GM19099 (cell line): ENCODE results near the gene TRAF3.

Experiments
- POLR2A ChIP-seq: IDR thresholded peaks from 3 replicates; pipeline ENCODE4 v1.6.1; 2011; ENCODE audit warnings: low read depth; ENCODE audit not compliant: insufficient read length; ENCODE audit errors: extremely low read depth

The TRAF3 gene

DNA sequence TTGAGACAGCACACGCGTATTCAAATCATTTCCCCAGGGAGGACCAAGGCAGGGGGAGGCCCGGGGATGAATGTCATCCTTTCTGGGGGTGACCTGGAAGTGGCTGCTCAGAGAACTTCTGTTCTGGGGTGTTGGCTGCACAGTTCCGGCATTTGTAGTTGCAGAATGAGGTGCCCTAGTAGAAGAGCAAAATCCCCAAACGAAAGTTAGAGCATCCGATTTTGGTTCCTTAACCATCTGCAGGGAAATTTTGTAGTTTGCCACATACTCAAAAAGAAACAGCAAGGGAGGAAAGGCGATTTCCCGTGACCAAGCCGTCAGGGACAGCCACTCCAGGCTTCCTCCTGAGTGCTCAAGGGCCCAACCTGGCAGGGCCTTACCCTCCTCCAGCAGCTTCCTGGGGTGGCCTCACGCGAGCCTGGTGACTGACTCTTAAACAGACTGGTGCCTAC lies 13.0 kb upstream of the TRAF3 start:
- peak; percentile 38 for TF ChIP-seq POLR2A

DNA sequence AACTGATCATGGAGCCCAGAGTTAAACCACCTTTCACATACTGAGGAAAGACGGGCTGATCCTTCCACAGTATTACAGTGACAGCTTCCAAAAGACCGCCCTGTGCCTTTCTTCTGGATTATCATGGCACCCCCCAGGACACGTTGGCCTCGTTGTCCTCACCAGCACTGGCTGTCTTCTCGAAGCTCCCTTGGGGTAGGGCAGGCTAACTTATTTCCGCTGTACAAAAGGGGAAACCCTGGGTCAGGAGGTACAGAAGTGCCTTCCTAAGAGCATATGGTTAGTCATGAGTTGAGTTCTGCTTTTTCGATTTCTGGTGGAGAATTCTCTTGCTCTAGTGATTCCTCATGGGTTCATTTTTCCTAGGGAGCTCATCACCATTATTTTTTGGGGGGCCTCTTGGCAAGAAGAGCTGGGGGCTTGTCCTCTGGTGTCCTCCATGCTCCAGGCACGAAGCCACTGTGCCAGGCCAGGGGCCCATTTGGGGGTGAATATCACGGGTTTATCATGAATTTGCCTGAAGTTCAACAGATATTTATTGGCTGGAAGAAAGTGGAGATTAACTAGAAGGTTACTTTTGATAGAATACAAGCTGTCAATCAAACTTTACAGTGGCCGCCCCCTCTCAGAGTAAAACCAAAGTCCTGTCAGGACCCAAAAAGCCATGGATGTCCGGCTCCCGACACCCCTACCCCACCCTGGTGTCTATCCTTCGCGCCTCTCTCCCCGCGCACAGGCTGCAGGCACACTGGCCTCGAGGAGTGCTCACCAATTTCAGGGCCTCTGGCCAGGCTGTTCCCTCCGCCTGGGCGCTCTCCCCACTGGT lies 8.8 kb upstream of the TRAF3 start:
- peak; percentile 40 for TF ChIP-seq POLR2A

DNA sequence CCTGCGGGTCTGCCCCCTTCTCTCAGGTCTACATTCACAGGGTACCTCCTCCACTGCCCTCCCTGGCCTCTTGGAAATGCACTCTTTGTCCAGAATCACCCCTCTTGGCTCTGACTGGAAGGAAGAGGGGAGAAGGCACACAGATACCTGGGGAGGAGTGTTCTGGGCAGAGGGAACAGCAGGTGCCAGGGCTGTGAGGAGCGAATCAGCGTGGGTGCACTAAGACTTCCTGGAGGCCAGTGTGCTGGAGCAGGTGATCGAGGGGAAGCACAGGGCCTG lies 8.3 kb upstream of the TRAF3 start:
- TF ChIP-seq POLR2A = no peak

DNA sequence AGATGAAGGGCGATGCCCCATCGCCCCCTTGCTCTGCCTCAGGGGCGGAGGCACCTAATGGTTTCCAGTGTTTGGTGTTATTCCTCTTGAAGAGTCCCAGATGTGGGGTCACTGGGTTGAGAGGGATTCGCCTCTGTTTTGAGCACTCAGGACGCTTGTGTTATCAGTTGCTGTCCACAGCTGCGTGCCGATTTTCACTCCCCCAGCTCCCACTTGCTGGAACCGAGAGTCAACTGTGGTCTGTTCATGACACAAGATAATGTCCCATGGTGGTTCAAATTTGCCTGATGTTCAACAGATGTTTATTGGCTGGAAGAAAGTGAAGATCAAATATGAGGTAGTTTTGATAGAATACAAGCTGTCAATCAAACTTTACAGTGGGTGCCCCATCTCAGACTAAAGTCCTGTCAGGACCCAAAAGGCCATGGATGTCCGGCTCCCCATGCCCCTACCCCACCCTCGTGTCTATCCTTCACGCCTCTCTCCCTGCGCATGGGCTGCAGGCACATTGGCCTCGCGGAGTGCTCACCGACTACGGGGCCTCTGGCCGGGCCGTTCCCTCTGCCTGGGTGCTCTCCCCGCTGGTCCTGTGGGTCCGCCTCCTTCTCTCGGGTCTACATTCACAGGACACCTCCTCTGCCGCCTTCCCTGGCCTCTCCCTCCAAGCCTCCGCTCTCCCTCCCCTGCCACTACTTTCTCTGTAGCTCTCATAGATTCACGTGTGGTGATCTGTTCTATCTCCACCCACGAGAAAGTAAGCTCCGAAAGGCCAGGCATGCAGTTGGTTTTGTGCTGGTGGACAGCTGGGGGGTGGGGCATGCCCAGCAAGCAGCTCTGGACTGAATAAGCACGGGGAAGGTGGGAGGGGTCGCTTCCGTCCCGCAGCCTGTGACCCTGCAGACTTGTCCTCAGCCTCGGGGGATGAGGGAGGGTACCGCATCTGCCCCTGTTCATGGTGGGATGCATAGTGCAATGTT lies 6.8 kb upstream of the TRAF3 start:
- TF ChIP-seq POLR2A = no peak

DNA sequence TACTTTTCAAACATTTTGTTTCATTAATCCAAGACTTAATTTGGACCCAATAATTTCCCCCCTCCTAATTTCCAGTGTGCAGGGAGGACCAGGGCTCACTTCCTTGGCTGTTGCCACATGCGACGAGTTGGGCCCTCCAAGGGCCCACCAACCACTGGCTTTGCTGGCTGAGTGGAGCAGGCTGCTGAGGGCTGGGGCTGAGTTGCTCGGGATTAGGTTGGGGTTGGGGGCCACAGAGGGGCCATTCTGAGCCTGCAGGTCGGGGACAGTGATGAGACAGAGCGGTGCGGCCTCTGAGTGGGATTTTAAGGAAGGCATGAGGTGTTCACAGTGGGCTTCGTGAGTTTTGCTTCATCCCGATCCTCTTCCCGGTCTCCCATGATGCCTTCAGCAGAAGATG lies 6.1 kb upstream of the TRAF3 start:
- TF ChIP-seq POLR2A = no peak

DNA sequence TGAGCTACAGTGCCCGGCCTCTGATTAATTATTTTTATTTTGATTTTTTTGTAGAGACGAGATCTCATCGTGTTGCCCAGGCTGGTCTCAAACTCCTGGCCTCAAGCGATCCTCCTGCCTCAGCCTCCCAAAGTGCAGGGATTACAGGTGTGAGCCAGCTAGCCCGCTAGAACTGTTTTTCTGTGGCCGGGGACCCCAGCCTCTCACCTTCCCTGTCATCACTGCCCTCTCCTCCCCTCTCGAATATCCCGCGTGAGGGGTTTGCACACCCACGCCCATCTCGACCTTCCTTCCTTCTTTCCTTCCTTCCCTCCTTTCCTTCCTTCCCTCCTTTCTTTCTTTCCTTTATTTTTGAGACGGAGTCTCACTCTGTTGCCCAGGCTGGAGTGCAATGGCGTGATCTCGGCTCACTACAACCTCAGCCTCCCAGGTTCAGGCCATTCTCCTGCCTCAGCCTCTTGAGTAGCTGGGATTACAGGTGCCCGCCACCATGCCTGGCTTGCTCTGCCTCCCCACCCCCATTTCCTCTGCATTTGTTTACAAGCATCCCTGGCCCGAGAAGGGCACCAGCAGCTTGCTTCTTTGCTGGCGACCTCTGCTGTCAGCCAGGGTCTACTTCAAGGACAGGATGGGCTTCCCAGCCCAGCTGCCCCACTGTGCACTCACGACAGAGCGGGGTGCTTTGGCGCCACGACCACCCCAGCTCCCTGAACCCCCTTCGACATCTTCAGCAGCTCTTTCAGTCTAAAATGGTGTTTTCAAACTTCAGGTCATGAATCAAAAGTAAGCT lies 4.3 kb upstream of the TRAF3 start:
- TF ChIP-seq POLR2A = no peak

DNA sequence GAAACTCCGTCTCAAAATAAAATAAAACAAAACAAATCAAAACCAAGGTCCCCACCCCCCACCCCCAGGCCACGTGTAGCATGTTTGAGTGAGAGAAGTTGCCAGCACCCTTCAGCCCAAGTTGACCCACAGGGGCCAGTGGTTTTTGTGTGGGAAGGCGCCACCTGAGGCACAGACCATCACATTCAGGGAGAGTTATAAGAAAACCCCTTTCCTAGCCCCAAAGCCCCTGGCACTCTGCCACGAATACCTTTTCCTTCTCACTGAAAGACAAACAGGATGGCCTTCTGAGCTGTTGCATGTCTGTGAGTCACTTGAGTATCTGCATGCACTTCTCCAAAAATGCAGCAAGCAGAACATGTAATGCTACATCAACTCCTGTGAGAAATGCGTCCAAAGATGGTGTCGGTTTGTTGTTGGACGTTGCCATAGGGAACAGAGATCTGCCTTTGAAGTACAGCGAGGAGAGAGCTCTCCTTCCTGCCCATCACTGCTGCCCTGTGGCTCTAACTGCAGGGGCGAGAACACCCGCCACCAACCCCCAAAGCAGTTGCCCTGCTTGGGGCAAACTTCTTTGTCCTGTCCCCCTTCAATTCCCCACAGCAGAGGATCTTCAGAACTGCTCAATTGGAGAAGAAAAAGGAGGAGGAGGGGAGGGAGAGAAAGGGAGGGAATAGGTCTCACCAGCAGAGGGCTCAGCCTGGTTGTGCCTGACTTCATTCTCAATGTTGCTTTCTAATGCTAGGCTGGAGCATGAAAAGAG lies 2.7 kb upstream of the TRAF3 start:
- TF ChIP-seq POLR2A = no peak

DNA sequence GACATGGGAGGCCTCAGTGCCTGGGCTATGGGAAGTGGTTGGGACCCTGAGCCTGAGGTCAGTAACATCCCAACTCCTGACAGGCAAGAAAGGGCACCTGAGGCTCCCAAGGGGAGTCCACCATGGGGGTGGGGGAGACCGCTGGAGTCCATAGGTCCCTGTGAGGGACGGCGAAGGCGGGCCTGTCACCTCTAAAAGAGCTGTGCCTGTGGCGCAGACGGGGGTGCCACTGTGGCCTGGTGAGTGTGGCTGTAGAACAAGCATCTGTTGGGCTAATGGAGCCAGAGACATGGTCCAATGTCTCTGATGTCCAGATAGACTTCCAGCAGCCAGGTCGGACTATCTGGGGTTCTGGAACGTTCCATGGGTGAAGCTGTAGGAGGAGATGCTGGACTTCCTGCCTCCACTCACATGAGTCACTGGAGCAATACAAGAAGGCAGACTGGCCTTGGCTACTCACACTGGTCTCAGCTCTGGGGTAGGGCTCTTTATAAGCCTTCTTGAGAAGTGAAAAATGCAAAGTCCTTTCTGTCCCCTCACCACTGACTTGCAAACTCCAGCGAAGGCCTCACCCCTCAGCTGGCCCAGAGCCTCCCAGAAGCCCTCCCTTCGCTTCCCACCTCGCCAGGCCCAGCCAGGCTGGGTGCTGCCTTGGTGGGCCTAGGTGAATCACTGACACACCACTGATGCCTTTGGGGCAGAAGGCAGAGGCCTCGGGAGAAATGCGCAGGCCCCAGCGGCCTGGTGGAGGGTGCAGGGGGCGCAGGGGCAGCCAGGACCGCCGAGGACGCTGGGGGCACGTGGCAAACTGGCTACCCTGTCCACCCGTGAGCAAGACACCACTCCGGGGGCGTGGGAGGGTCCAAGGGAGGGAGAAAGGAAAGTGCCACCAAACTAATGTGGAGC lies 1.1 kb upstream of the TRAF3 start:
- peak; percentile 68 for TF ChIP-seq POLR2A

DNA sequence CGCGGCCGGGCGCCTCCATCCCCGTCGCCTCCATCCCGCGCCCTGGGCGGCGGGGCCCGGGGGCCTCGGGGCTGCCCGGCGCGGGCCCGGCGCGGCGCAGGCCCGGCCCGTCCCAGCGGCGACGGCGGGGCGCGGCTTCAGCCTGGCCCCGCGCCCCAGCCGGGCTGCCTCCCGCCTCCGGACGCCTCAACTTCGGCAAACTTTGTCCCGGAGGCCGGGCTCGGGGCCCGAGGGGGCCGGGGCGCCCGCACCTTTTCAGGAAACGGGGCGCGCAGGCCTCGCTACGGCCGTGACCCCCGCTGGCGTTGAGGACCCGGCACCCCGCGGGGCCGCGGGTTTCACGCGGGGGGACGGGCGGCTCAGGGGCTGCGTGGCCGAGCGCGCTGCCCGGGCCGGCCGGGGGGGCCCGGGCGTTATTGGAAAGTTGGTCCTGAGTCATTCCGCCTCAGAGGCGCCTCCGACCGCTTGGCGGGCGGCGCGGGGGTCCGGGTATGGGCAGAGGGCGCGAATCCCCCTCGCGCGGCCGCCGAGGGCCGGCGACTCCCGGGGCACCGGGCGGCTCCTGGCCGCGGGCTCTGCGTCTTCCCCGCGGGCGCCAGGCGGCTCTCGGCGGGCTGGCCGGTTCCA lies 575 bp downstream of the TRAF3 start:
- TF ChIP-seq POLR2A = no peak

DNA sequence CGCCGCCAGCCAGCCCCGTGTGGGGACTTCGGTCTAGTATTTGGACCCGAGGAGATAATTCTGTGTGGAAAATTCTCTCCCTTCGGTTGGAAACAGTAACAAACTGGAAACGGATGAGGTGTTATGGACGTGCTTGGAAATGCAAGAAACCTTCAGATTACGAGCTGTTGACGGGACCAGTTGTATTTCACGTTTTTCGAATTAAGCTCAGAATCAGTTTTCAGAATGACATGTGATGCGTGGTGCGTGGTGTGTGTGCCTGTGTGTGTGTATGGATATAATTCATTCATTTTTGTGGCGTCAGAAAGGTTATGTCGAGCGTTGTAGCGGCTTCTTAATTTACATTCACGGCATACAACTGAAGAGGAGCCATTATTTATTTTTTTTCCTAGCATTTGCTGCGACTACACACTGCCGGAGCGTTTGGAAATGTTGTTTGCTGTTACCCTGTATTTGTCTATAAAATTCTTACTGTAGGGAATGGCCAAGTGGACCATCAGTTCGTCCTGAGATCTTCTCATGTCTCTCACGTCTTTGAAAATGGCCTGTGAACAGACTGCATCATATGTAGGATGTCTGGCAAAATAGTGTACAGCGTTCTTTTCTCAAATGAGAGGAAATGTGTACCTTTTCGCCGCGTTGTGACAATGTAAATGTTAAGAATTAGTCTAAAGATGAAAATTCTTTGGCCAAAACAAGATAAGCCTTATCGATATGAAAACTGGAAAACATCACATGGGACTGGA lies 1.3 kb downstream of the TRAF3 start:
- TF ChIP-seq POLR2A = no peak

DNA sequence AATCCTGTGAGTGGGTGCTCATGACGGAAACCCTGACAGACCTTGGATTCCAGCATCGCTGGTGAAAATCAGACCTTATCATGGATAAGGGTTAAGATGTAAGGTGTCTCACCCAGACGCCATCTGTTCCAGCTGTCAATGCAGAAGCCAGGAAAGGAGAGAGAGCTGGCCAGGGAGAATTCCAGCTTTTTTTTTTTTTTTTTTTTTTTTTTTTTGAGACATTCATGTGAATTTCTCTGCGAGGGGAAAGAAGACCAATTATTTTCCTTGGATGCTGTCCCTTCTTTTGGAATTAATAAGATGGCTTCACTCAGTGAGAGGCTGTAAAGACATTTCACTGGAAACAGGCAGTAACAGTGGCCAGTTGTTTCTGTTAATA lies 1.8 kb downstream of the TRAF3 start:
- no peak for TF ChIP-seq POLR2A

DNA sequence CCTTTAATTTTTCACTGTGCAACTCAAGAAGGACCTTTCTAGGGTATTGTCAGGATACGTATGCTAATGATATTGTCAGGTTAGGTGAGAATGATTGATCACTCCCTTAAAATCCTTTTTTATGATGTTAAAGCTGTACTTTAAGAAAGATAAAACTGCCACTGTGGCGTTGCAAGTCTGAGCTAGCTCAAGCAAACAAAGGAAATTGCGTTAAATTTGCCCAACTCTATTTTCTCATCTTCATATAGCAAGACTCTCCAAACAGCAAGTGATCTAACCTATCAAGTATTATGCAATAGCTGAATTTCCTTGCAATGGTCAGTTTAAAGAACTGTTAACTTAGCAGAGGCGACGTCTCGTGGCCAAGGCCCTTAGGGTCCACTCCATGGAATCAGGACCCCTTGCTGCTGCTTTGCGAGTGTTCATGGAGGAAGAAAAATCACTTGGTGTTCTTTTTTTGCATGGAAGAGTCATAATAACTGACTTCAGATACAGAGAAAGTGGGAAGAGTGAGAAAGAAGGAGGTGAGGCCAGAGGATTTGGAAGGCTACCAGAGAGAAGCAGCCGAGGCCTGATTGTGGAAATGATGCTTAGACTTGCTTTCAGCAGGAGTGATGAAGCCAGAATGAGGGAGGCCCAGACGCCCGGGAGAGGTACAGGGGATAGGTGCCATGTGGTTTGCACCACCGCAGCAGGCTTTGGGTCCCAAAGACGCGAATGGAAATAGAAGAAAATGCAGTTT lies 2.5 kb downstream of the TRAF3 start:
- no peak for TF ChIP-seq POLR2A

DNA sequence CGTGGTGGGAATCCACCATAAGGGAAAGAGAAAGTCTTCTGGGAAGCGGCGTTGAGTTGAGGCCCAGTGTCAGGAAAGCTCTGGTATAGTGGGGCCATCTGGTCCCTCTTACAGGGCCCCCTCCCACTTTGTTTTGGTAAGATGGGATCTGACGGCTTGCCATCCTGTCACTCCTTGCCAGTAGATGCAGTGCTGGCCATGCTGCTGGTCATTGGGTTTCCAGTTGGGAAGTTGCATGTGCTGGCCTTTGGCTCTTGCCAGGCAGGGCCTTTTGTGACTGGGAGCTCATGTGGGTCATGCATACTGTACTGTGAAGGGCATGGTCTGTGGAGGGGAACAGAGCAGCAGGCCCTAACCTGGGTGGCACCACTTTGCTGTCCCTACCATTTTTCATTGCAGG lies 3.8 kb downstream of the TRAF3 start:
- TF ChIP-seq POLR2A = no peak
